Body of pancreas (tissue), 4 donors: ENCODE results near the gene FHIP2A.

Experiments used
- CTCF ChIP-seq, 7 experiments: fragments of 450-650 bp in 4 of 7; fragments of 200-600 bp in 3 of 7; sonication (generic) in 3 of 7; IDR thresholded peaks; one replicate each; pipeline ENCODE4 v1.5.1; 2016 to 2019; ENCODE audit warnings: antibody characterized with exemption in 7 of 7
- POLR2A ChIP-seq, 3 donors: fragments of 450-650 bp; IDR thresholded peaks; one replicate each; pipeline ENCODE4 v1.6.1; 2016; ENCODE audit warnings: antibody characterized with exemption in 3 of 3, mild to moderate bottlenecking in 2 of 3

GRCh38 chr10:114870486-114870885 lies 48.9 kb downstream of the FHIP2A start:
- TF ChIP-seq CTCF (IDR thresholded peaks at IDR 0.05) (no peak), POLR2A (IDR thresholded peaks at IDR 0.05) (no peak)
